SU-DHL-6 (cell line): ENCODE results near the gene EZH2.

ENCODE experiments used
- H2AFZ ChIP-seq: fragments of 200-600 bp; sonication (generic); 2 replicates; pipeline ENCODE4 v1.6.1; 2014; ENCODE audit warnings: low read depth, mild to moderate bottlenecking, moderate library complexity, mixed read lengths, antibody characterized with exemption, low read length; ENCODE audit not compliant: severe bottlenecking
- H3F3A ChIP-seq: fragments of 200-600 bp; shearing (Covaris generic); 2 replicates; pipeline ENCODE4 v1.6.0; 2016; ENCODE audit warnings: antibody characterized with exemption, mild to moderate bottlenecking; ENCODE audit not compliant: insufficient read depth
- H3K27ac ChIP-seq: fragments of 200-600 bp; sonication (generic); 2 replicates; pipeline ENCODE4 v1.5.1; 2016; ENCODE audit warnings: low read depth, mild to moderate bottlenecking, low read length, moderate library complexity, mixed read lengths
- H3K27me3 ChIP-seq: fragments of 200-600 bp; sonication (generic), shearing (Covaris generic); 2 replicates; pipeline ENCODE4 v1.6.0; 2014; ENCODE audit warnings: mild to moderate bottlenecking, low read length
- H3K36me3 ChIP-seq: fragments of 200-600 bp; sonication (generic); 2 replicates; pipeline ENCODE4 v1.6.1; 2014; ENCODE audit warnings: mild to moderate bottlenecking, low read length, mixed read lengths
- H3K4me2 ChIP-seq: fragments of 300-600, 200-600 bp; shearing (Covaris generic), sonication (generic); 2 replicates; pipeline ENCODE4 v1.6.0; 2014; ENCODE audit warnings: low read length, low read depth, mild to moderate bottlenecking; ENCODE audit not compliant: poor library complexity, severe bottlenecking
- H3K4me3 ChIP-seq: fragments of 200-600 bp; sonication (generic); 2 replicates; pipeline ENCODE4 v1.5.1; 2014; ENCODE audit warnings: antibody characterized with exemption, low read length, mild to moderate bottlenecking, mixed read lengths; ENCODE audit not compliant: insufficient read depth, poor library complexity, severe bottlenecking
- H3K79me2 ChIP-seq: fragments of 200-600 bp; sonication (generic); 2 replicates; pipeline ENCODE4 v1.6.1; 2014; ENCODE audit warnings: mild to moderate bottlenecking, low read length, moderate library complexity; ENCODE audit not compliant: insufficient read depth
- H3K9ac ChIP-seq: fragments of 200-600 bp; sonication (generic); 2 replicates; pipeline ENCODE4 v1.7.0; 2014; ENCODE audit warnings: mild to moderate bottlenecking, low read length
- H3K9me2 ChIP-seq: fragments of 200-600 bp; sonication (generic); replicated peaks from 2 replicates; pipeline ENCODE4 v1.6.1; 2014; ENCODE audit warnings: low read length; ENCODE audit not compliant: insufficient read depth
- H3K9me3 ChIP-seq: fragments of 200-600 bp; sonication (generic); 2 replicates; pipeline ENCODE4 v1.6.1; 2014; ENCODE audit warnings: low read length, mixed read lengths; ENCODE audit not compliant: insufficient read depth
- H4K20me1 ChIP-seq: fragments of 200-600 bp; sonication (generic); 2 replicates; pipeline ENCODE4 v1.6.1; 2014; ENCODE audit warnings: low read depth, mild to moderate bottlenecking, antibody characterized with exemption, low read length, moderate library complexity, mixed read lengths
- EZH2phosphoT487 ChIP-seq: fragments of 200-600 bp; sonication (generic), shearing (Covaris generic); conservative IDR thresholded peaks from 2 replicates; pipeline ENCODE4 v1.6.1; 2018; ENCODE audit warnings: mild to moderate bottlenecking, antibody characterized with exemption, low read length, moderate library complexity, mixed read lengths
- TF ChIP-seq, protein P1 (sequence below): fragments of 200-600 bp; sonication (generic); IDR thresholded peaks from one replicate; pipeline ENCODE4 v1.5.1; 2017; ENCODE audit warnings: antibody characterized with exemption, mild to moderate bottlenecking, low read length, moderate library complexity; ENCODE audit not compliant: insufficient read depth, poor library complexity, severe bottlenecking

EZH2 gene

DNA sequence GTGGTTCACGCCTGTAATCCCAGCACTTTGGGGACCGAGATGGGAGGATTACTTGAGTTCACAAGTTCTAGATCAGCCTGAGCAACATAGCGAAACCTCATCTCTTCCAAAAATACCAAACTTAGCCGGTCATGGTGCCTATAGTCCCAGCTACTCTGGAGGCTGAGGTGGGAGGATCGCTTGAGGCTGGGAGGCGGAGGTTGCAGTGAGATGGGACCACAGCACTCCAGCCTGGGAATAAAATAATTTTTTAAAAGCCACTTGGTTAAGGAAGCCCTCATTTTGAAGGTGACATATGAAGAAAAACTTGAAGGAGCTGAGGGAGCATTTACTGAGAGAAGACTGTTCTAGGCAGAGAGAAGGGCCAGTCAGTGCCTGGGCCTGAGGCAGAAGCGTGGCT is 4.2 kb upstream of the EZH2 start:
- H3K9me2 ChIP-seq, result no peaks in the 10 kb centered on the region
- H3K9me3 ChIP-seq, result no peaks in the 10 kb centered on the region
- H2AFZ ChIP-seq, result no peak overlapping the region
- H3K27ac ChIP-seq, result no peak overlapping the region
- H3K27me3 ChIP-seq, result no peaks in the 10 kb centered on the region
- H4K20me1 ChIP-seq, result no peaks in the 10 kb centered on the region; the same call in 1 of the 2 replicates
- no peak overlapping the region for H3K9ac ChIP-seq
- no peaks in the 10 kb centered on the region for H3K36me3 ChIP-seq
- peaks cover 15% of the 10 kb centered on the region for H3F3A ChIP-seq
- H3K4me2 ChIP-seq, result no peak overlapping the region
- H3K79me2 ChIP-seq, result peaks cover 5% of the 10 kb centered on the region; the same call in 1 of the 2 replicates
- TF ChIP-seq EZH2phosphoT487, result no peak
- no peak overlapping the region for H3K4me3 ChIP-seq

GRCh38 chr7:148886844-148887243 is 2.8 kb upstream of the EZH2 start:
- no peak overlapping the region for H3K9ac ChIP-seq
- peaks cover 19% of the 10 kb centered on the region for H3K79me2 ChIP-seq
- no peaks in the 10 kb centered on the region for H3K9me3 ChIP-seq
- H3K4me2 ChIP-seq, result no peak overlapping the region
- no peak overlapping the region for H3K27ac ChIP-seq
- H3K9me2 ChIP-seq, result no peaks in the 10 kb centered on the region
- H2AFZ ChIP-seq, result no peak overlapping the region
- H3F3A ChIP-seq, result peaks cover 15% of the 10 kb centered on the region
- H3K4me3 ChIP-seq, result no peak overlapping the region
- H3K36me3 ChIP-seq, result no peaks in the 10 kb centered on the region
- peaks cover 10% of the 10 kb centered on the region for H4K20me1 ChIP-seq
- no peak for TF ChIP-seq EZH2phosphoT487
- H3K27me3 ChIP-seq, result no peaks in the 10 kb centered on the region

- Histone ChIP-seq H3F3A (peaks cover 15% of the 10 kb centered on the region), H3K27me3 (no peaks in the 10 kb centered on the region), H3K79me2 (peaks cover 43% of the 10 kb centered on the region), H3K4me2 (peak overlapping the region; percentile 62), H3K9me2 (no peaks in the 10 kb centered on the region), H3K36me3 (no peaks in the 10 kb centered on the region), H4K20me1 (peaks cover 30% of the 10 kb centered on the region), H3K4me3 (peak overlapping the region; percentile 71), H3K9me3 (no peaks in the 10 kb centered on the region), H3K9ac (peak overlapping the region; percentile 99), H2AFZ (peak overlapping the region; percentile 35), H3K27ac (peak overlapping the region; percentile 83)
- TF ChIP-seq, protein P1, sequence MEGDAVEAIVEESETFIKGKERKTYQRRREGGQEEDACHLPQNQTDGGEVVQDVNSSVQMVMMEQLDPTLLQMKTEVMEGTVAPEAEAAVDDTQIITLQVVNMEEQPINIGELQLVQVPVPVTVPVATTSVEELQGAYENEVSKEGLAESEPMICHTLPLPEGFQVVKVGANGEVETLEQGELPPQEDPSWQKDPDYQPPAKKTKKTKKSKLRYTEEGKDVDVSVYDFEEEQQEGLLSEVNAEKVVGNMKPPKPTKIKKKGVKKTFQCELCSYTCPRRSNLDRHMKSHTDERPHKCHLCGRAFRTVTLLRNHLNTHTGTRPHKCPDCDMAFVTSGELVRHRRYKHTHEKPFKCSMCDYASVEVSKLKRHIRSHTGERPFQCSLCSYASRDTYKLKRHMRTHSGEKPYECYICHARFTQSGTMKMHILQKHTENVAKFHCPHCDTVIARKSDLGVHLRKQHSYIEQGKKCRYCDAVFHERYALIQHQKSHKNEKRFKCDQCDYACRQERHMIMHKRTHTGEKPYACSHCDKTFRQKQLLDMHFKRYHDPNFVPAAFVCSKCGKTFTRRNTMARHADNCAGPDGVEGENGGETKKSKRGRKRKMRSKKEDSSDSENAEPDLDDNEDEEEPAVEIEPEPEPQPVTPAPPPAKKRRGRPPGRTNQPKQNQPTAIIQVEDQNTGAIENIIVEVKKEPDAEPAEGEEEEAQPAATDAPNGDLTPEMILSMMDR, result no peak
- TF ChIP-seq EZH2phosphoT487, result no peak
Measured at GRCh38 chr7:148884299-148885022, 370 bp upstream of the EZH2 start.

GRCh38 chr7:148883266-148884048 is 634 bp downstream of the EZH2 start:
- H2AFZ ChIP-seq, result peak overlapping the region; percentile 46

More at GRCh38 chr7:148883266-148884048, 634 bp downstream of the EZH2 start:
- H3K79me2 ChIP-seq, result peaks cover 53% of the 10 kb centered on the region
- H3K4me3 ChIP-seq, result peak overlapping the region; percentile 71
- H4K20me1 ChIP-seq, result peaks cover 30% of the 10 kb centered on the region
- H3F3A ChIP-seq, result peaks cover 15% of the 10 kb centered on the region
- no peaks in the 10 kb centered on the region for H3K9me3 ChIP-seq
- no peaks in the 10 kb centered on the region for H3K27me3 ChIP-seq
- TF ChIP-seq EZH2phosphoT487, result no peak
- no peaks in the 10 kb centered on the region for H3K36me3 ChIP-seq
- peak overlapping the region; percentile 94 for H3K4me2 ChIP-seq
- H3K9ac ChIP-seq, result peak overlapping the region; percentile 99
- peak overlapping the region; percentile 83 for H3K27ac ChIP-seq
- H3K9me2 ChIP-seq, result no peaks in the 10 kb centered on the region
